ENCODE data around the gene KMT2B.

Gene KMT2B

GRCh38 chr19:35733180-35734125 is 15.7 kb downstream of the KMT2B start:
- ChIA-PET CTCF (no interaction called here), POLR2A (no interaction called here)
- H3K4me3 ChIP-seq (ENCODE audit: low read depth, low read length) = no peak overlapping the region
- TF ChIP-seq CTCF (IDR thresholded peaks at IDR 0.05; ENCODE audit: insufficient read depth, low read length, missing control alignments) = no peak
- DNase-seq (ENCODE audit: low read depth, low spot score) = no peak

- no peak for TF ChIP-seq CTCF (IDR thresholded peaks at IDR 0.05; ENCODE audit: insufficient read depth, low read length, missing control alignments)
- POLR2A ChIA-PET = no interaction called here
- H3K4me3 ChIP-seq (ENCODE audit: low read depth, low read length) = no peak overlapping the region
- CTCF ChIA-PET = no interaction called here
- no peak for DNase-seq (ENCODE audit: low read depth, low spot score)
These were observed 16.5 kb downstream of the KMT2B start for GRCh38 chr19:35734273-35734672.

- no peak overlapping the region for H3K4me3 ChIP-seq (ENCODE audit: low read depth, low read length)
- TF ChIP-seq CTCF (IDR thresholded peaks at IDR 0.05; ENCODE audit: insufficient read depth, low read length, missing control alignments) = no peak
- CTCF ChIA-PET = no interaction called here
- no peak for DNase-seq (ENCODE audit: low read depth, low spot score)
- POLR2A ChIA-PET = no interaction called here
These were observed 17.1 kb downstream of the KMT2B start for GRCh38 chr19:35734889-35735288.

GRCh38 chr19:35736913-35737886 is 19.4 kb downstream of the KMT2B start:
- ChIA-PET CTCF (interaction anchor here (0.7 to 1.8 kb wide), 4 partner anchors 9 to 194 kb away, joined by 3 to 5 read pairs (median 3); no protein-coding TSS in a partner anchor), POLR2A (no interaction called here)
- DNase-seq (ENCODE audit: low read depth, low spot score) = no peak
- TF ChIP-seq CTCF (IDR thresholded peaks at IDR 0.05; ENCODE audit: insufficient read depth, low read length, missing control alignments) = no peak
- H3K4me3 ChIP-seq (ENCODE audit: low read depth, low read length) = no peak overlapping the region

- no peak for DNase-seq (ENCODE audit: low read depth, low spot score)
- H3K4me3 ChIP-seq (ENCODE audit: low read depth, low read length) = no peak overlapping the region
- POLR2A ChIA-PET = no interaction called here
- CTCF ChIA-PET = interaction anchor here (1.8 kb wide), 1 partner anchor 10 kb away, joined by 5 read pairs; no protein-coding TSS in a partner anchor
- no peak for TF ChIP-seq CTCF (IDR thresholded peaks at IDR 0.05; ENCODE audit: insufficient read depth, low read length, missing control alignments)
These were observed 20.5 kb downstream of the KMT2B start for GRCh38 chr19:35738021-35738886.
